KMS-11 (cell line): ENCODE measurements around the gene PHGDH.

Experiments used
- H2AFZ ChIP-seq: fragments of 200-600 bp; sonication (generic); 2 replicates; pipeline ENCODE4 v1.6.1; 2016; ENCODE audit warnings: antibody characterized with exemption, mixed run types, low read depth
- H3K27ac ChIP-seq: fragments of 200-600 bp; sonication (generic); 2 replicates; pipeline ENCODE4 v1.6.1; 2016; ENCODE audit warnings: mild to moderate bottlenecking, mixed run types
- H3K27me3 ChIP-seq: fragments of 200-600 bp; sonication (generic); 2 replicates; pipeline ENCODE4 v1.6.1; 2017; ENCODE audit warnings: mild to moderate bottlenecking, low read depth, mixed run types, moderate library complexity; ENCODE audit not compliant: insufficient read depth
- H3K36me3 ChIP-seq: fragments of 200-600 bp; sonication (generic); 2 replicates; pipeline ENCODE4 v1.6.1; 2017; ENCODE audit warnings: mild to moderate bottlenecking, mixed run types; ENCODE audit not compliant: insufficient read depth
- H3K4me1 ChIP-seq: fragments of 200-600 bp; sonication (generic); 2 replicates; pipeline ENCODE4 v1.6.1; 2016; ENCODE audit warnings: mild to moderate bottlenecking, low read depth, mixed run types; ENCODE audit not compliant: poor library complexity, severe bottlenecking
- H3K4me2 ChIP-seq: fragments of 200-600 bp; sonication (generic); 2 replicates; pipeline ENCODE4 v1.7.0; 2016; ENCODE audit warnings: mild to moderate bottlenecking, mixed run types
- H3K4me3 ChIP-seq: fragments of 200-600 bp; sonication (generic); IDR thresholded peaks from 2 replicates; pipeline ENCODE4 v1.6.1; 2017; ENCODE audit warnings: low read depth, low read length, mixed read lengths; ENCODE audit not compliant: insufficient read depth
- H3K79me2 ChIP-seq: fragments of 200-600 bp; sonication (generic); 2 replicates; pipeline ENCODE4 v1.6.1; 2016; ENCODE audit warnings: low read depth, mixed run types; ENCODE audit not compliant: insufficient read depth
- H3K9ac ChIP-seq: fragments of 200-600 bp; sonication (generic); 2 replicates; pipeline ENCODE4 v1.6.1; 2016; ENCODE audit warnings: mild to moderate bottlenecking, mixed run types
- H4K20me1 ChIP-seq: fragments of 200-600 bp; sonication (generic); 2 replicates; pipeline ENCODE4 v1.6.1; 2016; ENCODE audit warnings: mild to moderate bottlenecking, mixed run types; ENCODE audit not compliant: insufficient read depth
- TF ChIP-seq, protein P1 (sequence below): fragments of 200-600 bp; sonication (generic); conservative IDR thresholded peaks from 2 replicates; pipeline ENCODE4 v1.6.1; 2017; ENCODE audit warnings: low read depth, mild to moderate bottlenecking, antibody characterized with exemption, low read length, moderate library complexity, mixed read lengths

Gene PHGDH

DNA sequence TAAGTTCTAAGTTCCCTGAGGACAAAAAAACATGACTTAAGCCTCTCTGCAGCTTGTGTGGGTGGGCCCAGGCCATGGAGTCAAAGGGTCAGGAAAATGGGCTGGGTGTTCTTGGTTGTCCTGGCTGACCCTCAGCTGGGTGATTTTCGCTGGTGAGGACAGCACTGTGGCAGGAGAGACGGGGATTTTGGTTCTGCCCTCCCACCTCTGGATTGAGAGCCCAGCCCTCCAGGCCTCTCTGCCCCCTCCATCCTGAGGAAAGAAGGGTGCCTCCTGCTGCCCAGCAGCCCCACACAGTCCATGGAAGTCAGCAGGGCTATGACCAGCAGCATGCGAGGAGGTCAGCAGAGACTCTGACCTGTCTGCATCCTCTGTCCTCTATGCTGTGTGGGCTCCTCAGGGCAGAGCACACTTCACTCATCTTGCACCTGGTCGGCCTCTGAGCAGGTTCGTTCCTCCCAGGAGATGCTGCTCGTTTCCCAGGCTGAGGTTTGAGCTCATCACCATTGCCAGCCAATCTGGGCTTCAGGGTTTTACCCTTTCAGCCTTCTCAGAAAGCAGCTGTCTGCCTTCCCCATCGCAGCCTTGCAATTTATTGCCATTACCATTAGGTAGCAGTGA lies 26.5 kb downstream of the PHGDH start:
- Histone ChIP-seq H2AFZ (no peak overlapping the region), H3K36me3 (no peaks in the 10 kb centered on the region), H3K4me2 (no peak overlapping the region), H3K4me1 (no peaks in the 10 kb centered on the region), H3K79me2 (no peaks in the 10 kb centered on the region), H3K4me3 (no peak overlapping the region), H3K9ac (no peak overlapping the region), H3K27me3 (no peaks in the 10 kb centered on the region), H4K20me1 (no peaks in the 10 kb centered on the region), H3K27ac (no peak overlapping the region)
- TF ChIP-seq, protein P1, sequence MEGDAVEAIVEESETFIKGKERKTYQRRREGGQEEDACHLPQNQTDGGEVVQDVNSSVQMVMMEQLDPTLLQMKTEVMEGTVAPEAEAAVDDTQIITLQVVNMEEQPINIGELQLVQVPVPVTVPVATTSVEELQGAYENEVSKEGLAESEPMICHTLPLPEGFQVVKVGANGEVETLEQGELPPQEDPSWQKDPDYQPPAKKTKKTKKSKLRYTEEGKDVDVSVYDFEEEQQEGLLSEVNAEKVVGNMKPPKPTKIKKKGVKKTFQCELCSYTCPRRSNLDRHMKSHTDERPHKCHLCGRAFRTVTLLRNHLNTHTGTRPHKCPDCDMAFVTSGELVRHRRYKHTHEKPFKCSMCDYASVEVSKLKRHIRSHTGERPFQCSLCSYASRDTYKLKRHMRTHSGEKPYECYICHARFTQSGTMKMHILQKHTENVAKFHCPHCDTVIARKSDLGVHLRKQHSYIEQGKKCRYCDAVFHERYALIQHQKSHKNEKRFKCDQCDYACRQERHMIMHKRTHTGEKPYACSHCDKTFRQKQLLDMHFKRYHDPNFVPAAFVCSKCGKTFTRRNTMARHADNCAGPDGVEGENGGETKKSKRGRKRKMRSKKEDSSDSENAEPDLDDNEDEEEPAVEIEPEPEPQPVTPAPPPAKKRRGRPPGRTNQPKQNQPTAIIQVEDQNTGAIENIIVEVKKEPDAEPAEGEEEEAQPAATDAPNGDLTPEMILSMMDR, result no peak

DNA sequence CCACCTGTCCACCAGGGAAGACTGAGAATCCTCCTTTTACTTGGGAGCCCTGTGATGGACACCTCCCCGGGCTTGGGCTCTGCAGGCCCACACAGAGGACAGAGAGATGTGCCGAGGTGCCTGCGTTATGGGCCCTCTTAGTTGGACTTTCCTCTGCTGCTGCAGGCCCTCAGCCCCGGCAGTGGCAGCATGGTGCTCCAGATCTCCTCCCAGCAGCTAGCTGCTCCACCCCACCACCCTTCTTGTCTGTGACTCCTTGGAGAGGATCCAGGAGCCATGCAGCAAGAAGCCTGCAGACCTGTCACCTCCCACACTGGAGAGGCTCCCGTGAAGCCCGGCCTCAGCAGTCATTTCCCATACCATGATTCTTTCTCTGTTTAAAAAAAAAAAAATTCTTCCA lies 27.4 kb downstream of the PHGDH start:
- no peaks in the 10 kb centered on the region for H3K36me3 ChIP-seq
- H4K20me1 ChIP-seq, result no peaks in the 10 kb centered on the region
- no peaks in the 10 kb centered on the region for H3K79me2 ChIP-seq
- TF ChIP-seq, protein P1, result no peak
- no peak overlapping the region for H3K9ac ChIP-seq
- no peaks in the 10 kb centered on the region for H3K4me1 ChIP-seq
- H3K27ac ChIP-seq, result no peak overlapping the region
- no peaks in the 10 kb centered on the region for H3K27me3 ChIP-seq
- no peak overlapping the region for H3K4me2 ChIP-seq
- no peak overlapping the region for H3K4me3 ChIP-seq
- no peak overlapping the region for H2AFZ ChIP-seq

DNA sequence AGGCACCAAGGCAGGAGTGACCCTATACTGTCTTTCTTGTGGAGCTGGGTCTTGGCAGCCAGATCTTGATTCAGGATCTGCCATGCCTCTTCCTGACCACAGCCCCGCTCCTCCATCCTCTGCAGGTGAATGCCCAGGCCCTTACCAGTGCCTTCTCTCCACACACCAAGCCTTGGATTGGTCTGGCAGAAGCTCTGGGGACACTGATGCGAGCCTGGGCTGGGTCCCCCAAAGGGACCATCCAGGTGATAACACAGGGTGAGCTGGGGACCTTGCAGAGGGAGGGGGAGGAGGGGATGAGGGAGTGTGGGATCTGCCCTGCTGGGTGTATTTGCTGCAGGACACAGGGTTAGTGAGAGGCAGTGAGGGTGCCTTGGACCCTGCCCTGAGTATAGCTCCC lies 28.5 kb downstream of the PHGDH start:
- no peaks in the 10 kb centered on the region for H3K36me3 ChIP-seq
- no peak overlapping the region for H3K27ac ChIP-seq
- no peaks in the 10 kb centered on the region for H3K79me2 ChIP-seq
- H3K4me1 ChIP-seq, result peaks cover 6% of the 10 kb centered on the region
- no peak overlapping the region for H2AFZ ChIP-seq
- no peak overlapping the region for H3K4me3 ChIP-seq
- TF ChIP-seq, protein P1, result no peak
- H3K27me3 ChIP-seq, result no peaks in the 10 kb centered on the region
- no peak overlapping the region for H3K4me2 ChIP-seq
- no peaks in the 10 kb centered on the region for H4K20me1 ChIP-seq
- H3K9ac ChIP-seq, result no peak overlapping the region

DNA sequence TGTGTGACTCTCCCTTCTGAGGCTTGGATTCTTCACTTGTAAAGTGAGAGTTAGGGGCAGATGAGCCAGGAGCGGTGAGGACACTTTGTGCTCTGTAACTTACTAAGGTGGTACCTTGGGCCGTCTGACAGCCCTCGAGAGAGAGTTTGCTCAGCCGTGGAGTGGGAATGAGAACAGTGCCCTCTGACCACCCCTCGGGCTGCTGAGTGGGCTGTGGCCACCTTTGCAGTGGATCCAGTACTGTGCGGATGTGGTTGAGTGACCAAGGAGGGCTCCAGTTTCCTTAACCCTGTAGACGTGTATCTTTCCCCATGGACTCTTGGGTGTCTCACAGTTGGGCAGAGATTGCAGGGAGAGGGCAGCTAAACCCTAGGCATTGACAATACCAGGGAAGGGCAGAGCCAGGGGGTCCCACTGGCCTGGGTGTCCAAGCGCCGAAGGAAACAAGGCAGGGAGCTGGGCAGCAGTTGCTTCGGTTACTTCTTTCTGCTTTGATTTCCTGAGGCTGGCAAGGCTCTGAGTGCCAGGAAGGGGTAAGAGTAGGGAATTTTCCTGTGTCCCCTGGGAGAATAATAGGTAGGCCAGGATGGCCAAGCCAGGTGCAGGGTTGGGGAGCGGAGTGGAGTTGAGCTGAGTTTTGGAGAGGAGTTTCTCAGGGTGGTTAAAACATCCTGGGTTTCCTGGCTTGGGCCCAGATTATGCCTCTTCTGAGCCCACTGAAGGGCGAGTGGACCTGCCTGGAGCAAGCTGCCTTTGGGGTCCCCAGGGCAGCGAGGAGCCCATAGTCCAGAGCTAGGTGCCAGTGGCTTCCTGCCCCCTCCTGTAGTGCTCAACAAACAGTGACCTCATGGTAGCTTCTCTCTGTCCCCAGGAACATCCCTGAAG lies 29.4 kb downstream of the PHGDH start:
- Histone ChIP-seq H2AFZ (no peak overlapping the region), H3K27ac (no peak overlapping the region), H3K36me3 (no peaks in the 10 kb centered on the region), H3K4me3 (no peak overlapping the region), H3K4me1 (peaks cover 15% of the 10 kb centered on the region), H3K79me2 (no peaks in the 10 kb centered on the region), H3K9ac (no peak overlapping the region), H3K4me2 (no peak overlapping the region), H3K27me3 (no peaks in the 10 kb centered on the region), H4K20me1 (no peaks in the 10 kb centered on the region)
- TF ChIP-seq, protein P1, result no peak
